Right ventricle myocardium superior (tissue), 1 donor: ENCODE results near the gene IL23R. TPM values are rescaled to one million over a fixed set of nuclear protein-coding genes. Genes with fewer than 3 reads are reported as not detected.
"Not testable (repeated sequence)": the region's sequence is repeated elsewhere in the genome, so short reads cannot be mapped to it uniquely, and the experiment has no call there.

Experiments
- ATAC-seq: fragments of 200-7000 bp; cut with Tn5 transposase; one replicate; pipeline ENCODE4 v1.9.1; 2020; ENCODE audit warnings: mild to moderate bottlenecking; ENCODE audit not compliant: poor library complexity
- DNase-seq: peaks from one replicate; pipeline ENCODE4 v3.0.0-alpha.2; 2020
- intact Hi-C: fragments of 100-400 bp; cut with DNase I; formaldehyde crosslinking; loops from one replicate; pipeline ENCODE4 v1.11.2; 2022
- total RNA-seq: library from RNA; stranded (reverse); fragmentation: NEBNext Ultra II Directional; extraction: Animal tissue kit (Norgen Biotek cat#: 25700); gene quantifications from one replicate; pipeline ENCODE4 v1.2.1, GENCODE V29; 2021
- donor health status: DM: no; HTN: yes; CAD: no; lungs with severe emphysema.

Gene IL23R
- total RNA-seq, 1 donor from 2014 or later, result not detected

- DNase-seq (no peak), ATAC-seq (no peak)
- intact Hi-C loops, result no loop called here
These were observed 18.7 kb downstream of the IL23R start for GRCh38 chr1:67184838-67185421.

GRCh38 chr1:67188137-67188536 is 21.9 kb downstream of the IL23R start:
- intact Hi-C loops, result no loop called here
- no peak for ATAC-seq
- DNase-seq, result no peak

GRCh38 chr1:67189953-67190352 is 23.7 kb downstream of the IL23R start:
- intact Hi-C loops, result no loop called here
- DNase-seq (no peak), ATAC-seq (no peak)

DNA sequence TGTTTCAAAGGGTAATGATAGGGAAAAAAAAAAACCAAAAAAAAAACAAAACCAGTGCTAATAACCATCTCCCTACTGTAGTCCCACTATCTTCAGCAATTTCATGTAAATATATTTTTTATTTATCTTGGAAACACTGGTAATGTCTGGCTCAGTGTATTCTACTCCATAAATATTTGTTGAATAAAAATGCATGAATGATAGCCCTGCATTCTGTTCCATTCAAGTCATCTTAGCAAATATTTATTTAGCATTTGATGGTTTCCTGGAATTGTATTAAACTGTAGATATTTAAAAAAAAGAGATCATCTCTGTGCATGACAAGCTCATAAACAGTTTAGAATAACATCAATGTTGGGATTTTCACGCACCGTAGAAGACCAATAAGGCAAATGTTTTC is 24.2 kb downstream of the IL23R start:
- intact Hi-C loops, result no loop called here
- no peak for DNase-seq
- ATAC-seq, result no peak

GRCh38 chr1:67190942-67191341 is 24.7 kb downstream of the IL23R start:
- intact Hi-C loops, result no loop called here
- ATAC-seq (no peak), DNase-seq (no peak)

- no peak for ATAC-seq
- intact Hi-C loops, result no loop called here
These were observed 25.6 kb downstream of the IL23R start for GRCh38 chr1:67191668-67192520.

DNA sequence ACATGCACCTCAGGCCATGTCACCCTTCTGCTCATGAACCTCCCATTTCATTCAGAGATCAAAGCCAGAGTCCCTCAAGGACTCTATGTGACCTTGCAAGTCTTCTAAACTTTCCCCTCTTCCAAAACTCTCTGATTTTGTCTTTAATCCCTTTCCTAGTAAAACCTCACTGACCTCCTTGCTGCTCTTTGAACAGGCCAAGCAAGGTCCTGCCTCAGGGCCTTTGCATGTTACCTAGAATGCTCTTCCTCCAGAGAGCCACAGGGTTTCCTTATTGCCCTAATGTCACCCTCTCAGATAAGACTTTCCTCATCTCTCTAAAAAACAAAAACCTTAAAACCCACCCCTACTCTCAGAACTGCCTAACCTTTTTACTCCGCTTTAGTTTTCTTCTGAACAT is 26.6 kb downstream of the IL23R start:
- DNase-seq (no peak), ATAC-seq (no peak)
- intact Hi-C loops, result no loop called here

More at GRCh38 chr1:67191668-67192520, 25.6 kb downstream of the IL23R start:
- DNase-seq, result no peak

DNA sequence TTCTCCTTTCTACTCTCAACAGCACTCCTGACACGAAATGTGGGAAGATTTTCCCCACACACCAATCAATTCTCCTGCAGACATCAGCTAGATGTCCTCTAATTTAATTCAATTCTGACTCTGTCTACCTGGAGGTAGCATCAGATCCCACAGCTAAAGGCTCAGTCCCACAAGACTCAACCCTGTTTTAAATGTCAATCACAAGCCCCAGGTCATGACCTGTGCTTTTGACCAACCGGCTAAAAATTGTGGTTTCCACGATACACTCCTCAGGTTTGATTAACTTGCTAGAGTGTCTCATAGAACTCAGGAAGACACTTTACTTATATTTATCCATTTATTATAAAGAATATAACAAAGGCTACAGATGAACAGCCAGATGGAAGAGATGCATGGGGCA is 27.4 kb downstream of the IL23R start:
- ATAC-seq, result no peak
- intact Hi-C loops, result no loop called here
- no peak for DNase-seq

DNA sequence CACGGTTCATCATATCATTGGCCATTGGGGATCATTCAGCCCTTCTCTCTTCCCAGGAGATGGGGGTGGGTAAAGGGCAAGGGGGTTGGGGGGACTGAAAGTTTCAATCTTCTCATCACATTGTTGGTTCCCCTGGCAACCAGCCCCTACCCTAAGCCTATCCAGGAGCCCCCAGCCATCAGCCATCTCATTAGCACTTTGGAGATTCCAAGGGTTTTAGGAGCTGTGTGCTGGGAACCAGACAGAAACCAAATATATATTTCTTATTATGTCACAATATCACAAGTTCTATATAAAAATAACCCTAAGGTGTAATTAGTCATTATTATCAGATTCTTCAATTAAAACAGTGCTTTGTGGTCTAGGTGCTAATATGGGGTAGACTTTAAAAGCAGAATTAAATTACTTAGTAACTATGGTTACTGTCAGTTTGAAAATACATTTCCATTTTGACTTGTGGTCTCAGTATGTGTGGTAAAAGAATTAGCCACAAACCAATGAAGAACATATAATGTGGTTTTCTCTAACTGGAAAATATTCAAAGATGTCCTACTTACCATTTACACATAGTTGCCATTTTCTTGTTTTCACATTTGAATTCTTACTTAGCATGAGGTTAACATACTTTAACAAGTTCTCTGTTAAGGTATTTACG is 28.1 kb downstream of the IL23R start:
- ATAC-seq (no peak), DNase-seq (no peak)
- intact Hi-C loops, result no loop called here

- ATAC-seq (no peak), DNase-seq (no peak)
- intact Hi-C loops, result no loop called here
These were observed 34.5 kb downstream of the IL23R start for GRCh38 chr1:67200755-67201154.

- DNase-seq (no peak), ATAC-seq (no peak)
- intact Hi-C loops, result no loop called here
These were observed 35.6 kb downstream of the IL23R start for GRCh38 chr1:67201891-67202290.

DNA sequence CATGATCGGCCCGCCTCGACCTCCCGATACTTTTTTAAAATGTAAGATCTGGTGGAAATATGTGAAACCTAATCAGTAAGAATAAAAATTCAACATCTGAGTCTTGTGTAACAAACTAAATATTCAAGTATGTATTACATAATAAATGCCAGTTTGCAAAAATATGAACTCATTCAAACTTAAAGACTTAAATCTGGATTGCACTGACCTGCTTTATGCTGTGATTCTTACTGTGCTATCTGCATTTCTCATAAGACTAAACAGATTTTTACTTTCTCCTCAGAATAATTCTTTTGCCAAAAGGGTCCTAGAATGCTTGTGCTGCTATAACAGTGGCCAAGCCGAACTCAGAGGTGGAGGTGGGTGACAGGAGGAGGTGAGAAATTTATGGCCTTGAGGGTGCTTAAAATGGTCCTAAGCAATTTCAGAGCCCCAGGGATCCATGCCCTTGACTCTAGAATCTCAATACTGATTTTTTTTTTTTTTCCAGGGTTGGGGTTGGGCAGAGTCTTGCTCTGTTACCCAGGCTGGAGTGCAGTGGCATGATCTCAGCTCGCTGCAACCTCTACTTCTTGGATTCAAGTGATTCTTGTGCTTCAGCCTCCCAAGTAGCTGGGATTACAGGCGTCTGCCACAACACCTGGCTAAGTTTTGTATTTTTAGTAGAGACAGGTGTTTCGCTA is 38.2 kb downstream of the IL23R start:
- no peak for ATAC-seq
- no peak for DNase-seq
- intact Hi-C loops, result no loop called here

DNA sequence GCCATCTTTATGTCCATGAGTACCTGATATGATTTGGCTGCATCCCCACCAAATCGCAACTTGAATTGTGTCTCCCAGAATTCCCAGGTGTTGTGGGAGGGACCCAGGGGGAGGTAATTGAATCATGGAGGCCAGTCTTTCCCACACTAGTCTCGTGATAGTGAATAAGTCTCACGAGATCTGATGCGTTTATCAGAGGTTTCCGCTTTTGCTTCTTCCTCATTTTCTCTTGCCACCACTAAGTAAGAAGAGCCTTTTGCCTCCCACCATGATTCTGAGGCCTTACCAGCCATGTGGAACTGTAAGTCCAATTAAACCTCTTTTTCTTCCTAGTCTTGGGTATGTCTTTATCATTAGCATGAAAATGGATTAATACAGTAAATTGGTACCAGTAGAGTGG is 41.1 kb downstream of the IL23R start:
- intact Hi-C loops, DNase-seq, ATAC-seq: not testable (repeated sequence)

DNA sequence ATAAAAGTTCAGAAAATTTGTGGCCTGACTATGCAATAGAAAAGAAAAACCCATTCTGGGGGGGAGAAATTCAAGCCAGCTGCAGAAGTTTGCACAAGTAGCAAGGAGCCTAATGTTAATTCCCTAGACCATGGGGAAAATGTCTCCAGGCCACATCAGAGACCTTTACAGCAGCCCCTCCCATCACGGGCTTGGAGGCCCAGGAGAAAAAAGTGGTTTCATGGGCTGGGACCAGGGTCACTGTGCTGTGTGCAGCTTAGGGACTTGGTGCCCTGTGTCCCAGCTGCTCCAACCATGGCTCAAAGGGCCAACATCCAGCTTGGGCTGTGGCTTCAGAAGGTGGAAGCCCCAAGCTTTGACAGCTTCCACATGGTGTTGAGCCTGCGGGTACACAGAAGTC is 42.0 kb downstream of the IL23R start:
- DNase-seq (no peak), ATAC-seq (no peak)
- intact Hi-C loops, result no loop called here

DNA sequence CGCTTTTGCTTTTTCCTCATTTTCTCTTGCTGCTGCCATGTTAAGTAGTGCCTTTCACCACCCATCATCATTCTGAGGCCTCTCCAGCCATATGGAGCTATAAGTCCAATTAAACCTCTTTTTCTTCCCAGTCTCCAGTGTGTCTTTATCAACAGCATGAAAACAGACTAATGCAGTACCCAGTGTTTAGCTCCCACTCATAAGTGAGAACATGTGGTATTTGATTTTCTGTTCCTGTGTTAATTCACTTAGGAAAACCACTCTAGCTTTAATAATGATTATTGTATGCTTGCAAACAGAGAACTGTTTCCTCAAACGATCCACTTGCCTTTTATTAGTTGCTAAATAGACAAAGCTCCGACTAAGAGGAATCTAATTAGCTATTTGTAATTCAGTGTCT is 43.3 kb downstream of the IL23R start:
- DNase-seq (no peak), ATAC-seq (no peak)
- intact Hi-C loops, result no loop called here

- ATAC-seq (no peak), DNase-seq (no peak)
- intact Hi-C loops, result loop anchor here (5.0 kb wide), 1 partner anchor 445 kb away; no protein-coding TSS in a partner anchor
These were observed 45.6 kb downstream of the IL23R start for GRCh38 chr1:67211589-67212563.

DNA sequence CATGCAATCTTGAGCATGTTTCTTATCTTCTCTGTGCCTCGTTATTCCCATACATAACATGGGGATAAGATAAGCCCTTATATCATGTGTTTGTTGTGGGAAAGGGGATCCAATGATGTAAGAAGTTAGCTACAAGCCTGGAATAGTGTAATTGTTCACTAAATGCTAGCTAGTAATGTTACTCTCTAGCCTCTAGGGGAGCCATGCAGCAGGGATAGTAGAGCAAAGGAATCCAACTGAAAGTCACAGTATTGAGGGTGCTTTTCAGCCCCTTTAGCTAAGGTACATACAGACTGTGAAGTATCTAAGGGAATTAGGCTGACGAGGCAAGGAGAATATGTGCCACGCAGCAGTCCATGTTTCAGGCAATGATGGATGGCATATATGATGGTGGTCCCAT is 46.9 kb downstream of the IL23R start:
- ATAC-seq, result no peak
- no peak for DNase-seq
- intact Hi-C loops, result loop anchor here (5.0 kb wide), 1 partner anchor 446 kb away; no protein-coding TSS in a partner anchor

- DNase-seq (no peak), ATAC-seq (no peak)
- intact Hi-C loops, result loop anchor here (5.0 kb wide), 1 partner anchor 447 kb away; no protein-coding TSS in a partner anchor
These were observed 47.7 kb downstream of the IL23R start for GRCh38 chr1:67213948-67214347.
